ENCODE data around the gene ADRB2.

GRCh38 chr5:148858547-148858946 is 32.1 kb downstream of the ADRB2 start:
- TF ChIP-seq CTCF (conservative IDR thresholded peaks at IDR 0.05; ENCODE audit: low read length) (no peak), EZH2phosphoT487 (IDR thresholded peaks at IDR 0.05; ENCODE audit: borderline replicate concordance, low read depth, low read length) (no peak)
